SKM-1 (cell line): Measurements from ENCODE around the gene NAXE.
"Not testable (repeated sequence)": the region's sequence is repeated elsewhere in the genome, so short reads cannot be mapped to it uniquely, and the experiment has no call there.

Experiments used
- DNase-seq: peaks from one replicate; lab custom pipeline; 2025; ENCODE audit not compliant: unreplicated experiment; lab: John Stamatoyannopoulos, UW

Gene NAXE

DNA sequence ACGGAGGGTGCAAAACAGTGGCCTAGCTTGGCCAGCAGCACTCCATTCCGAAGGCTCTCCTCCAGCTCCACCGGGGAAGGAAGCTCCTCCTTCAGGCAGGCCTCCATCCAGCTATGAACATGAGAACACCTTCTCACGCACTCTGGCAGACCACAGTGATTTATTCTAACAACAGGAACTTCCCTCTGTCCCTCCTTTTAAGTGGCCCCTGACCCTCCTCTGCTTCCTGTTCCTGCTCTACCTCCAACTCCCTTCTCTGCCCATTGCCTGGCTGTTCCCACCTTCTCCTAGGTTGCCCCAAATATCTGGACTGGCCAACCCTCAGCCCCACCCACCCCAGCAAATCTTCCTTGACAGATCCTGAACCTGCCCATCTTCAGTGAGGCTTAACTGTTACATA lies 25.1 kb upstream of the NAXE start:
- DNase-seq: no peak

DNA sequence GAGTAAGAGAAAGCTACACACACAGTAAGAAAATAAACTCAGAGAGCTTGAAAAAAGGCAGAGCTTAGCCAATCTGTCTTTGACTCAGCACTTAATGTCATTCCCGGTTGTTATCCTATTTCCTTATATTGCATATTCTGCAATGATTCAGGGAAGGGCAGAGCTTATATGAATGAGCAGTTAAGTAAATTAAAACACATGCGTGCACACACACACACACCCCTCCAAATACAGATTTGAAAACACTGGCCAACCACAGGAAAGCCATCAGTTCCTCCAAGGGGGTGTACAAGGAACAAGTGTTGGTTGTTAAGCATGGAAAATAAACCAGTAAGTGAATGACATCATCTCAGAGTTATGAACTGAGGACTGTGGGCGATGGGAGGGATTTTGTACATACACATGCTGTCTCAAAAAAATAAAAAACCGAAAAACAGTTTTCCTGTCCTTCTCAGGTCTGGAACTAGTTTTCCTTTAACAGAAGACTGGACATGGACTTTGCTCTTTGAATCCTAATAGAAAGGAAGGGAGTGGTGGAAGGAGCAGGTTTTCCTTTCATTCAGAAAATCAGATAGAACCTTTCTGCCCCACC lies 20.2 kb upstream of the NAXE start:
- no peak for DNase-seq

DNA sequence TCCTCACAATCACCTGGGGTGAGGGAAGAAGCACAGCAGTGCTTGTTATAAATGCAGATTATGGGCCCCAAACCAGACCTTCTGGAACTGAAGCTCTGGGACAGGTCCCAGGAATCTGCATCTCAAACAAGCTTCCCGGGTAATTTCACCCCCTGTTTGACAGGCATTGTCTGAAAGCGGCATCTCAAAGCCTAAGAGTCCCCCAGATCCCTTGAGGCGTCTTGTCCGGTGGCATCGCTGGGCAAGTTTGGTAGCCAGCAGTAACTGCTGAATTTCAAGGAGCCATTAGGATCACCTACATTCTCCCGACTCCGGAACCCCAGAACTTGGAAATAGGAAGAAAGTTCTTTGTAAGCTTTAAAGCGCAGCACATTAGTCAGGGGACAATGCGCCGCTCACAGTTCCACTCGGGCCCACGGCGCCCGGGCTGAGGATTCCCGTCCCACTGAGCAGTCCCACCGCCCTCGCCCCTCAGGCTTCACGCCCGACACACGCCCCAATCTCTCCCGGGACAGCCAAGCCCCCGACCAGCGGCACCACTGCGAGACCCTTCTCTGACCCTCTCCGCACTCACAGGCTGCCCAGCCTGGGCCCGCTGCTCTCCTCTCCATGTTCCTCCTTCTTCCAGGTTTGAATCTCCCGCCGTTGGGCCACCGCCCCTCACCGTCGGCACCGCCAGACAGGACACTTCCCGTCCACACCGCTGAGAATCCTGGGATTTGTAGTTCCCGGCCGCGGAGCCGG lies 19.5 kb upstream of the NAXE start, which contains the start of gene IQGAP3:
TSS of gene IQGAP3 (minus strand) at position 647 of the 744 bp plus-strand sequence. CDS start at position 611, 36 bp downstream.
- DNase-seq: peak; percentile 90

DNA sequence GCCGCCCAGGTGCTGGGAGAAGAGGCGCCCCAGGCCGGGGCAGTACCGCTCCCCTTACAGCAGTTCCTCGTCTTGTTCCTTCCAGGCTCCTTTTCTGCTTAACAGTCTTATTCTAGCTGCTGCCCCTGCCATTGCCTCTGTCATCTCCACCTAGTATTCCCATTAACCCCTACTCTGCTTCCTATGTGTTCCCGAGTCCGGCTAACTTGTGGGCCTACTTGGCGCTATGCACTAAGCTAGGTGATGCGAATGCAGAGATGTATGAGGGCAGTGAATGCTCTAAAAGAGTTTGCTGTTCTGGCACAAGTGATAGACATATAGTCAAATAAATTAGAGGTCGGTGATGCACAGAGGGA lies 18.9 kb upstream of the NAXE start:
- DNase-seq: no peak

- no peak for DNase-seq
Measured at GRCh38 chr1:156574039-156574633, 17.4 kb upstream of the NAXE start.

- DNase-seq: no peak
Measured at GRCh38 chr1:156577550-156577949, 14.0 kb upstream of the NAXE start.

GRCh38 chr1:156578055-156578454 lies 13.5 kb upstream of the NAXE start:
- DNase-seq: no peak

DNA sequence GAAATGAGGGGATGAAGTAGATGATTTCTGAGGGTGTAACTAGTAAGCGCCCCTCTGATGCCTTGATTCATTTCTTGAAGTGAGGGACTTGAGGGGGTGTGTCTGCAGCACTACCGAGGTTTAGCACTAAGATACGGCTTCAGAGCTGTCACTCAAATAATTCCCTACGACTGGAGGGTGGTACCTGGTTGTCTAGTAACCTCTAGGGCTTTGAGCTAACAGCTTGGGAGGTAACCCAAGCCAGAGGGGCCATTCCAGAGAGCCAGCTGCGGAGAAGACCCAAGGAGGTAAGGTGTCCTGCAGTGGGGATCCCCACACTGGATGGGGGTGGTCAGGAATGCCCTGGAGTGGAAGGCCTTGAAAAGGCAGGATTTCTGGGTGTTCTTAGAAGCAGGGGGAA lies 12.1 kb upstream of the NAXE start, which contains the start of gene TTC24:
TSS of gene TTC24 (plus strand) at position 252 of the 400 bp plus-strand sequence. CDS start 1,642 bp downstream, outside the sequence.
- DNase-seq: no peak

DNA sequence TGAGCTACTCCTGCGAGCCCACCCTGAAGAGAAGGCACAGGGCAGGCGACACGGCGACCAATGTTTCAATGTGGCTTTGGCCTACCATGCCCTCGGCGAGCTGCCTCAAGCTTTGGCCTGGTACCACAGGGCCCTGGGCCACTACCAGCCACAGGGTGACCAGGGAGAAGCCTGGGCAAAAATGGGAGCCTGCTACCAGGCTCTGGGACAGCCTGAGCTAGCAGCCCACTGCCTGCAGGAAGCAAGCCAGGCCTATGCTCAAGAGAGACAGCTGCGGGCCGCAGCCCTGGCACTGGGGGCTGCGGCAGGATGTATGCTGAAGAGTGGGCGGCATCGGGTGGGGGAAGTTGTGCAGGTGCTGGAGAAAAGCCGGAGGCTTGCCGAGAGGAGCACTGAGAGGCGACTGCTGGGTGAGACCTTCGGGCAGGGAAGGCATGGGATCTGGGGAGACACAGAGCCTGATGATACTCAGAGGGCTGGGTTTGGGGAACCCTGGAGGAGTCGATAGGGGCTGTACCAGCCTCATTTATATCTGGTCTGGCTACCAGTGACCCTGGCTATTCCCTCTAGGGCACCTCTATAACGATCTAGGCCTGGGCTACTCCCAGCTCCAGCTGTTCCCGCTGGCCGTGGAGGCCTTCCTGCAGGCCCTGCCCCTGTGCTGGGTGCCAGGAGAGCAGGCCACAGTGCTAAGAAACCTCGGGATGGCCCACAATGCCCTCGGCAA lies 9.8 kb upstream of the NAXE start:
- DNase-seq: no peak

GRCh38 chr1:156582388-156583017 lies 9.1 kb upstream of the NAXE start:
- no peak for DNase-seq

DNA sequence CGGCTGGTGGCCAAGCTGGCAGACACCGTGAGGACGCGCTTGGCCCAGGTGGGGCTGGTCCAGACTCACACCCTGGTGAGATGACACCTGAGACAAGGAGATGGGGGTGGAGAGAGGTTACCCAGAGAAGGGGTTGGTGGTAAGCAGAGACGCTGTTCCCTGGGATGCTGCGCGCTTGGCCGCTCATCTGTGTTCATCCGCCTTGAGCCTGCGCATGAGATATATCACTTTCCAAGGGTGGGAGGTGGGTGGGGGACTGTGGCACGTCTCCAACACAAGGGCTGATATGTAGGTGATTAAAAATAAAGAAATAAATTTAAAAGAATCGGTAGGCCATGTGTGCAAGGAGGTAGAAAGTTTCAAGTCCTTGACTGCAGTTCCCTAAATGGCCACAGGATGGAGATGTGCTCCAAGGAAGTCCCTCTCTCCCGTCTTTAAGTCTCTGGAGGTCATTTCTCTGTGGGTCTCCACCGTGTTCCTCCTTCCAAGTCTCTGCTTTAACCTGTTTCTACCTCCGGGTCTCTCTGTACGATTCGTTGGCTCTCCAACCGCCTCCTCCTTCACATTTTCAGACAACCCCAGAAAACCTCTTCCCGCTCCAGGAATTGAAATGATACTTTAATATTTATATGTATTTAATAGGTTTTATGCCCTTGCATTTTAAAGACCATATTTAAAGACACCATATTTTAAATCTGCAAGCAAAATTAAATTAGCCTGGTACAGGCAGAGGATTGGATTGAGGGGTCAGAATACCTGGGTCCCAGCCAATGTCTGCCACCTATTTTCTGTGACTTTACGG lies 7.6 kb upstream of the NAXE start:
- DNase-seq: peak; percentile 82

GRCh38 chr1:156584813-156585212 lies 6.8 kb upstream of the NAXE start:
- no peak for DNase-seq

DNA sequence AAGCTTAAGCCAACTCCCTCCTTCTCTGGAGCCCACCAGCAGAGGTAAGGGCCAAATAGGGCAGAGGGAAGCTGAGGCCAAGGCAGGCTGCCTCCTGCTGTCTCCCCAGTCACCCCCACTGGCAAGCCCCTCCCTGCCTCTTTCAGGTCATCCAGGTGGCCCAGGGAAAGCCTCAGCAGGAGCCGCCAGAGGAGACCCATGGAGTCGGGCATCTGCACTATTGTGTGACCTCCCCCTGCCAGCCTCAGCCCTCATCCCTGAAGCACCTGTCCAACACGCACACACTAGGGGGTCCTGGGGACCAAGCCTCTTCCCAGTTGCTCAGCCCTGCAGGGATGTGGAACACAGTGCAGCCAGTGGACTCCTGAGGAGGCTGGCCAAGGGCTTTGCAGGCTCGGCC lies 5.3 kb upstream of the NAXE start:
- no peak for DNase-seq

DNA sequence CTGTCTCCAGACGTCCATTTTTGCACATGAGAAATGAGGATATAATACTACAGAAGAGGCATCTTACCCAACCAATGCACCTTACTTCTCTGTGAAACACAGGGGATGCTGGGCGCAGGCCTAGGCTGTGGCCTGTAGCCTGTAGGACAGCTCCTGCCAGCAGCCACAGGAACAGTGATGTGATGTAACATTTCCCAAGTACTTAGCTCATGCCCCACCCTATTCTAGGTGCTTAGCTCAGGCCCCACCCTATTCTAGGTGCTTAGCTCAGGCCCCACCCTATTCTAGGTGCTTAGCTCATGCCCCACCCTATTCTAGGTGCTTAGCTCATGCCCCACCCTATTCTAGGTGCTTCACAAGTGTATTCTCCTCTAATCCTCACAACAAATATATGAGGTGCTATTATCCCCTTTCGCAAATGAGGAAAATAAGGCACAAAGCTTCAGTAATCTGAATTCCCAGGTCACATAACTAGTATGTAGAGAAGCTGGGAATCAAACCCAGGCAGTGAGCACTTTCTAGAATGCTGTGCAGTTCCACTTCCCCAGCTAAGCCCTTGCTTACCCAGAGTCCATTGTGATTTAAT lies 4.6 kb upstream of the NAXE start:
- DNase-seq: no peak

GRCh38 chr1:156587927-156588326 lies 3.6 kb upstream of the NAXE start:
- DNase-seq: not testable (repeated sequence)

DNA sequence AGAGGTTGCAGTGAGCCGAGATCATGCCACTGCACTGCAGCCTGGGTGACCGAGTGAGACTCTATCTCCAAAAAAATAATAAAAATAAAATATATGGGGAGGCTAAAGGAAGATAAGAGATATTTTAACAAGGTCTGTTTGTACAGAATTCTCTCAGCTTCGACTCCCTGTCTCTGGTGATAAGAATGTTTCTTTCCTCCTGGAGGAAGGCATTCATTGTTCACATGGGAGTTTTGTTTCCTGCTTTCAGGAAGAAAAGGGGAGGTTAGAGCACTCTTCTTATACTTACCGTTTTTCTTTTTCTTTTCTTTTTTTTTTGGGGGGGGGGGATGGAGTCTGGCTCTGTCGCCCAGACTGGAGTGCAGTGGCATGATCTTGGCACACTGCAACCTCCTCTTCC lies 2.0 kb upstream of the NAXE start:
- DNase-seq: no peak

DNA sequence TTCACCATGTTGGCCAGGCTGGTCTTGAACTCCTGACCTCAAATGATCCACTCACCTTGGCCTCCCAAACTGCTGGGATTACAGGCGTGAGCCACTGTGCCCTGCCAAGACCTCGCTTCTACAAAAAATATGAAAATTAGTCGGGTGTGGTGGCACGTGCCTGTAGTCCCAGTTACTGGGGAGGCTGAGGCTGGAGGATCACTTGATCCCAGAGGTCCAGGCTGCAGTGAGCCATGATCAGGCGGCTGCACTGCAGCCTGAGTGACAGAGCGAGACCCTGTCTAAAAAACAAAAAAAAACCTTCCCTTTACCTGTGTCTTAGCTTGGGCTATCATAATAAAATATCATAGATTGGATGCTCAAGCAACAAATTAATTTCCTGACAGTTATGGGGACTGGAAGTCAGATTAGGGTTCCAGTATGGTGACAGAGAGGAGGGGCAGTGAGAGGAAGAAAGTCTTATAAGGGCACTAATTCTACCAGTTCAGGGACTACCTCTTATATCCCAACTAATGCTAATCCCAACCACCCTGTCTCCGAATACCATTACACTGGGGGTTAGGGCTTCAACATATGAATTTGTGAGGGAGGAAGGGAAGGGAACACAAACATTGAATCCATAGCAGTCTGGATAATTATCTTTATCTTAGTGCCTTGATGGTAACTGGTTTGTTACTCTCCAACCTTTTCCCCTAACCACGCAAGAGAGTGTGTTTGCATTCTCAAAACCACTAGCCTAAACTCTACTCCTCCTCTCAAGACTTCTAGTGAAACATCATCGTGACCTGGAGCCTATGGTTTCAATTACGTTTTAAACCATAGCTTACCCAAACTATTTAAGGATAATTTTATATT lies 1.0 kb upstream of the NAXE start:
- DNase-seq: no peak

DNA sequence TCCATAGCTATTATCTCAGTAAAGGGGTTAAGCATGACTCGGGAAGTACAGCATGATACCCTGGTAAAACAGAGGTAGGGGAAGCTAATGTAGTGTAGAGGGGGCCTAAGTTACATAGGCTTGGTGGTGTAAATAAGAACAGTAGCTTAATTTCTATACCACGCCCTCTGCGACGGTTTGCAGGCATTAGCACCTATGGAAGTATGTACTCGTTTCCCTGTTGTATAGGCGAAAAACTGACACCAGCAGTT lies 470 bp upstream of the NAXE start:
- DNase-seq: no peak

DNA sequence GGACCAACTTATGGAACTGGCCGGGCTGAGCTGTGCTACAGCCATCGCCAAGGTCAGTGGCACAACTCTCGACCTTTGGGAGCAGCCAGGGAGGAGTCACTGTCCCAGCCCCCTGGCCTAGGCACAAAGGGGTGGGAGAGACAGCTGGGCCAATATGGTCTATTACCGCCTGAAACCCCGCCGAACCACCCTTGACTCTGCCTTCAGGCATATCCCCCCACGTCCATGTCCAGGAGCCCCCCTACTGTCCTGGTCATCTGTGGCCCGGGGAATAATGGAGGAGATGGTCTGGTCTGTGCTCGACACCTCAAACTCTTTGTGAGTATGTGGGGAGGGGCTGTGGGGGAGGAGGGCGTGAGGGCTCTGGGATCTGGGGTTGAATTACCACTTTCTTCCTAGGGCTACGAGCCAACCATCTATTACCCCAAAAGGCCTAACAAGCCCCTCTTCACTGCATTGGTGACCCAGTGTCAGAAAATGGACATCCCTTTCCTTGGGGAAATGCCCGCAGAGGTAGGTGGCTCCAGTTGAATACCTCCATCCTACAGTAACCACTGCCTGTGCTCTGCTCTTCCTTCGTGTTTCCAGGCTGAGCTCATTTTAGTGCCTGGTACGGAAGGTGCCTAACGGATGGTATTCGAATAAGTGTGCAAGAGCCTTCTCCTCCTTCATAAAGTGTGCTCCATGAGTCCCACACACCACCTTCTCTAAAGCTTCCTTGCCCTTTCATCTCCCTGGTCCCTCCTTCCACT lies 758 bp downstream of the NAXE start:
- DNase-seq: no peak
